Mononuclear cell (primary cell): ENCODE data around the gene CCNA2. TPM values are rescaled to one million over a fixed set of nuclear protein-coding genes. Genes with fewer than 3 reads are reported as not detected.
A peak's percentile ranks its signal among the peaks of the same experiment; 100 is the strongest.

Source experiments
- H3K27me3 ChIP-seq: 2 replicates; pipeline ENCODE4 v1.6.0; 2011; ENCODE audit warnings: low read length, control low read depth; ENCODE audit not compliant: insufficient read depth
- H3K4me1 ChIP-seq: 2 replicates; pipeline ENCODE4 v1.5.1; 2011; ENCODE audit warnings: mild to moderate bottlenecking, low read length, control low read depth; ENCODE audit not compliant: insufficient read depth
- H3K4me3 ChIP-seq: 2 replicates; pipeline ENCODE4 v1.5.1; 2011; ENCODE audit warnings: mild to moderate bottlenecking, low read length, moderate library complexity
- H3K9me3 ChIP-seq: 2 replicates; pipeline ENCODE4 v1.5.1; 2011; ENCODE audit warnings: low read depth, mild to moderate bottlenecking, control low read depth, low read length
- total RNA-seq: library from RNA; depleted of rRNA; stranded (reverse); fragments of >200 nt; gene quantifications from one replicate; pipeline ENCODE4 v1.2.3, GENCODE V29; 2012

The CCNA2 gene
- 0.73 TPM for total RNA-seq

DNA sequence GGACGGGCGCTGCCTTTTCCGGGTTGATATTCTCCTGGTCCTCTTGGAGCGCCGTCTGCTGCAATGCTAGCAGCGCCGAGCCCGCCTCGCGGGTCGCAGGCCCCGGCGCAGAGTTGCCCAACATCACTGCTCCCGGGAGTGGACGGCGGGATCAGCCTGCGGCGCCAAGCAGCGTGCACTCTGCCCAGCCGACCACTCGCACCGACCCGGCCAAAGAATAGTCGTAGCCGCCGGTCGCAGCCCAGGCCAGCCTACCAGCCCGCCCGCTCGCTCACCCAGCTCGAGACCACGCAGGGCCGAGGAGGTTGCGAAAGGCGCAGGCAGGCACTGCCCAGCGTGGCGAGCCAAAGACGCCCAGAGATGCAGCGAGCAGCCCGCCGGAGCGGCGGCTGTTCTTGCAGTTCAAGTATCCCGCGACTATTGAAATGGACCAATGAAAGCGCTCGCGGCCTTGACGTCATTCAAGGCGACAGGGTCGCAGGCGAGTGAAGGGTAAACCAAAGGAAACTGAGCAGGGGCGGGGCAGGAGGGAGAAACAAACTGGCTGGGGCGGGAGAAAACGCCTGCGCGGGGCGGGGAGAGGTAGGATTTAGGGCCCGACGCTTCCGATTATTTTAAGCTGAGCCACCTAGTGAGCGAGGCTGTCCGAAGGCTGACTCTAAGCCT, at the start of gene CCNA2:
CCNA2 (minus strand) TSS at position 379 of the 666 bp plus-strand sequence; CDS start at position 124, 255 bp downstream.
- peak within 1 kb of the TSS; percentile 64 for H3K4me3 ChIP-seq
- H3K9me3 ChIP-seq, result no peaks in the 10 kb centered on the region

DNA sequence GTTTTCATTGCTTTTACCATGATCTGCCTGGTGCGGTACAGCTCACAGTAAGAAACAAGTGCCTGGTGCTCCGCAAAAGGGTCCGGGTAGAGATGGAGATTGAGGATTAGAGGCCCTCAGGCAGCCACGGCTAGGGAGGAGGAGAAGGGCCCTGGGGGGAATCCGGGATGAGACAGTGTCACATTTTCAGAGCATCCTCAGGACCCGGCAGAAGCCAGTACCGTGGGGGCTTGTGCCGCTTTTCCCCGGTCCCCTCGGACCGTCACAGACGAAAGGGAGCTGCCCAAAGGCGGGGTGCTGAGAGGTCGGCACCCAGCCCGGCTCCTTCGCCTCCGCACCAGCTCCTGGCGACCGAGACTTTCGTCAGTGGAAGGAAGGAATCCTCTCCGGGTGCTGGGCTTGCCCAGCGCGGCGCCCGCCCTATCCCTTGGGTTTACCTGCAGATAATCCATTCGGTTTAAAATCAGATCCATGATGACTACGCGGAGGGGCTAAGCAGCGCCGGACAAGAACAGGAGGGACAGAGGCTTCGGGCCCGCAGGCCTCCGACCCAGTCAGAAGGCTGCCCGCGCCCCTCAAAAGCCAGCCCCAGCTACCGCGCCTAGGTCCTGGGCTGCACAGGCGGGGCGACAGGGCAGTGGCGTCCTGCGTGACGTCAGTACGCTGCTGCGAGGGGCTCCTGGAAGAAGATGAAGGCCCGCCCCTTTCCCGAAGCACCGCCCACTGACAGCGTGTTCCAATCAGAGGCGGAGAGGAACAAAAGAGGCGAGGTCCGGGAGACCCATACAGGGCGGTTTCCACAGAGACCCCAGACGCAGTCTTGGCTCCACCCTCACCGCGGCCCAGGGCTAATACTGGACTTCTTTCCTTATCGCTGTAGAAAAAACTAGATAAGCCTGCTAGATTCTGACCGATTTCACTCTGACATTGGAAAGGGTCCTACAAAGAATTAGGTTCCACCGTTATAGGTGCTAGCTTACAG, 46.4 kb upstream of the CCNA2 start, which contains the start of gene BBS7:
BBS7 (minus strand) TSS at position 634 of the 982 bp plus-strand sequence; CDS start at position 473, 161 bp downstream.
- Histone ChIP-seq H3K4me1 (peaks cover 8% of the 10 kb centered on the region), H3K27me3 (peaks cover 12% of the 10 kb centered on the region), H3K4me3 (peak within 1 kb of the TSS; percentile 86), H3K9me3 (no peaks in the 10 kb centered on the region)

More for the DNA sequence above, at the start of gene CCNA2:
- Histone ChIP-seq H3K27me3 (no peaks in the 10 kb centered on the region), H3K4me1 (peaks cover 12% of the 10 kb centered on the region)

DNA sequence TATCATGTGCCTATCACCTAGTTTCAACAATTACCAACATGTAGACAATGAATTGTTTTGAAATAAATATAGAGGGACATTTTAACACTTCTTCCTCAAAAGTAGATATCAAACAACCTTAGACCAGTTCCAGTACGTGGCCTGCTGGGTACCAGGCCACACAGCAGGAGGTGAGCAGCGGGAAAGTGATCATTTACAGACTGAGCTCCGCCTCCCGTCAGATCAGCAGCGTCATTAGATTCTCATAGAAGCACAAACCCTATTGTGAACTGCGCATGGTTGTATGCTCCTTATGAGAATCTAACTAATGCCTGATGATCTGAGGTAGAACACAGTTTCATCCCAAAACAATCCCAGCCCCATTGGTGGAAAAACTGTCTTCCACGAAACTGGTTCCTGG, 40.1 kb upstream of the CCNA2 start:
- H3K4me1 ChIP-seq, result no peaks in the 10 kb centered on the region
- H3K9me3 ChIP-seq, result no peaks in the 10 kb centered on the region
- H3K4me3 ChIP-seq, result no peak overlapping the region
- no peaks in the 10 kb centered on the region for H3K27me3 ChIP-seq

- Histone ChIP-seq H3K4me1 (no peaks in the 10 kb centered on the region), H3K9me3 (no peaks in the 10 kb centered on the region), H3K4me3 (no peak overlapping the region), H3K27me3 (no peaks in the 10 kb centered on the region)
Observed at GRCh38 chr4:121861426-121861825, 37.7 kb upstream of the CCNA2 start.

- Histone ChIP-seq H3K9me3 (no peaks in the 10 kb centered on the region), H3K27me3 (no peaks in the 10 kb centered on the region), H3K4me1 (no peaks in the 10 kb centered on the region), H3K4me3 (no peak overlapping the region)
Observed at GRCh38 chr4:121860121-121860520, 36.4 kb upstream of the CCNA2 start.

DNA sequence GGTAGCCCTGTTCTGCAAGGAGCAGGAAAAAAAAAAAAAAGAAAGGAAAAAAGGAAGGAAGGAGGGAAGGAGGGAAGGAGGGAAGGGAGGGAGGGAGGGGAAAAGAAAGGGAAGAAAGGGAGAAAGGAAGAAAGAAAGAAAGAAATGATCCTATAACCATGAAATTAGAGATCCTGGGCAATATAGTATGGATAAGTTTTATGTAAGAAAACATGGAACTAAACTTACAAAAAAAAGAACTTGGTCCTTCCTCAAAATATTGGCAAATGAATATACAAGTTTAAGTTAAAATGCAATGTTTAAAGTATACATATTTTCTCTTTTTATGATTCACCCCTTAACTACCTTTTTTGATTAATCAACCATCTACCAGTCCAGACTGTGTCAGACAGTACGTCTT, 27.7 kb upstream of the CCNA2 start:
- no peak overlapping the region for H3K4me3 ChIP-seq
- no peaks in the 10 kb centered on the region for H3K4me1 ChIP-seq
- no peaks in the 10 kb centered on the region for H3K9me3 ChIP-seq
- no peaks in the 10 kb centered on the region for H3K27me3 ChIP-seq

DNA sequence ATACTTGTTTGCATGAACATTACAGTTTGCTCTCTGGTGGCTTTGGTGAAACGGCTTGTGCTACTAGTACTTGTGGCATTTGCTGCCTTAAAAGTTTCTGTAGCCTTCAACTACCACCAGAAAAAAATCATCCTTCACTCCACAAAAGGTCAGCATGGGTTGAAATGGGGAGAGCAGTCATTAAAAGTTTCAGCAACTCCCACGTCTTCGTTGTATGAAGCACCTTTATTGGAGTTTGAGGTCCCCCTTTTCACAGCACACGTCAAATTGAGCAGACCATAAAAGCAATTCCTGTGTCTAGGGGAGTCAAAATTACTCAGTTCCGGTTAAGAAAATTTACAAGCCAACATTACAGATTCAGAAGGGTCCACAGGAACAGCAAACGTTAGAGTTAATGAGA, 23.0 kb upstream of the CCNA2 start:
- Histone ChIP-seq H3K4me3 (no peak overlapping the region), H3K27me3 (no peaks in the 10 kb centered on the region)

DNA sequence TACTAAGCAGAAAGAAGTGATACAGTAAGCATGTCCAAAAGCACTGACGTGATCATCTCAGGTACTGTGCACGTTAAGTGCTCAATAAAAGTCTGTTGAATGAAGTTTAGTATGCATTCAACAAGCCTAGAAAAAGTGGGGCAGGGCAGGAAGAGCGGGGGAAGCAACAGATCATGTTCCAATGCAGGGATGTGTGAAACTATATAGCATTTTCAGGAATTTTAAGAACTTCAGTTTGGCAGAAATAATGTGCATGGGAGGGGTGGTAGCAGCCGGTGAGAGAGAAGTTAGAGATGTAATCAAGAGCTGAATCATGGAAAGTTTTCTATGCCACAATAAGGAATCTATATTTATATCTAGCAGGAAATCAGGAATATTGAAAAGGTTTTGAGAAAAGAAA, 19.2 kb upstream of the CCNA2 start:
- no peaks in the 10 kb centered on the region for H3K9me3 ChIP-seq
- no peaks in the 10 kb centered on the region for H3K27me3 ChIP-seq
- H3K4me1 ChIP-seq, result no peaks in the 10 kb centered on the region
- H3K4me3 ChIP-seq, result no peak overlapping the region

More for the DNA sequence above, 23.0 kb upstream of the CCNA2 start:
- Histone ChIP-seq H3K4me1 (no peaks in the 10 kb centered on the region), H3K9me3 (no peaks in the 10 kb centered on the region)

GRCh38 chr4:121838136-121838535, 14.5 kb upstream of the CCNA2 start:
- H3K4me1 ChIP-seq, result no peaks in the 10 kb centered on the region
- H3K4me3 ChIP-seq, result no peak overlapping the region
- no peaks in the 10 kb centered on the region for H3K9me3 ChIP-seq
- H3K27me3 ChIP-seq, result no peaks in the 10 kb centered on the region

DNA sequence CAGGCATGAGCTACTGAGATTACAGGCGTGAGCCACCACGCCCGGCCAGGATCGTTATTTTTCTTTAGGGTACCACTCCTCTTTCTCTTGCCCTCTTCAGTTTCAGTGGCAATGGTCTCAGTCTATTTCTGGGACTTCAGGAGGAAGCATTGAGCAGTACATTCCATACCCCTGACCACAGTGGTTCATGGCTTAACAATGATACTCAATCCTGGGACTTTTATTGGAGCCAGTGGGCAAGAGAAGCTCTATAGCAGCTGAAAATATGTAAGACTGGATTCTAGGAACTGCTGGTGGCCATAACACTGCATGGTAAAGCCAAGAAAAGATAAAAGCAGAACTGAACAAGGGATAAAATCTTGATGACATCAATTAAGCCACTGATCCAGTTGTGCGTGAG, 5.8 kb upstream of the CCNA2 start:
- H3K4me3 ChIP-seq, result no peak overlapping the region

GRCh38 chr4:121827853-121828252, 4.2 kb upstream of the CCNA2 start:
- H3K4me1 ChIP-seq, result peaks cover 6% of the 10 kb centered on the region
- no peaks in the 10 kb centered on the region for H3K9me3 ChIP-seq
- no peak overlapping the region for H3K4me3 ChIP-seq
- H3K27me3 ChIP-seq, result no peaks in the 10 kb centered on the region

More for the DNA sequence above, 5.8 kb upstream of the CCNA2 start:
- no peaks in the 10 kb centered on the region for H3K27me3 ChIP-seq
- no peaks in the 10 kb centered on the region for H3K4me1 ChIP-seq
- H3K9me3 ChIP-seq, result no peaks in the 10 kb centered on the region

DNA sequence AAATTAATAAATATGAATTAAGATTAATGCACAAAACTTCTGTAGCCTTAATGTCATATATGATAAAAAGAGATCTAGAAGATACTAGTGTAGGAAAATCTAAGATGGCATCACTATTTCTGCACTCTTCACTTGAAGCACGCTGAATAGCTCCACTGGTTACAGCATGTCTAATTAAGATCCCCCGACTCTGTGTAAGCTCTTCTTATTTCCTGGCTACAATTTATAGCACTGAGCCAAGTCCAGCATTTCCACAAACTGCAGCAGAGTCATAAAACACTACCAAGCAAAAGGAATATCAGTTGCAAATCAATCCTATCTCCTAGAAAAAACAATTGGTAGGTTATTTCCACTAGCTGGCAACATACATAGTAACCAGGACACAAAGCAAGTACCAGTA, 1.3 kb upstream of the CCNA2 start:
- Histone ChIP-seq H3K4me3 (no peak overlapping the region), H3K9me3 (no peaks in the 10 kb centered on the region), H3K27me3 (no peaks in the 10 kb centered on the region), H3K4me1 (peaks cover 12% of the 10 kb centered on the region)

- no peaks in the 10 kb centered on the region for H3K9me3 ChIP-seq
- H3K4me1 ChIP-seq, result peaks cover 12% of the 10 kb centered on the region
- no peaks in the 10 kb centered on the region for H3K27me3 ChIP-seq
- H3K4me3 ChIP-seq, result peak overlapping the region; percentile 64
Observed at GRCh38 chr4:121824171-121824527, 466 bp upstream of the CCNA2 start.

- peak overlapping the region; percentile 64 for H3K4me3 ChIP-seq
- H3K27me3 ChIP-seq, result no peaks in the 10 kb centered on the region
- no peaks in the 10 kb centered on the region for H3K9me3 ChIP-seq
- peaks cover 12% of the 10 kb centered on the region for H3K4me1 ChIP-seq
Observed at GRCh38 chr4:121822796-121823504, 733 bp downstream of the CCNA2 start.

- no peaks in the 10 kb centered on the region for H3K27me3 ChIP-seq
- H3K9me3 ChIP-seq, result no peaks in the 10 kb centered on the region
- peaks cover 12% of the 10 kb centered on the region for H3K4me1 ChIP-seq
- H3K4me3 ChIP-seq, result no peak overlapping the region
Observed at GRCh38 chr4:121822047-121822446, 1.6 kb downstream of the CCNA2 start.
